Sigmoid colon (tissue), 7 donors: ENCODE data around the gene ARMC12. TPM values are rescaled to one million over a fixed set of nuclear protein-coding genes. Genes with fewer than 3 reads are reported as not detected.

Experiments used
- DNase-seq: peaks from one replicate; pipeline ENCODE4 v3.0.0-alpha.2; 2019
- H3K27ac ChIP-seq, 4 donors: fragments of 200-600 bp; sonication (generic); one replicate each; pipeline ENCODE4 v1.5.1; 2016 to 2019; ENCODE audit warnings: mild to moderate bottlenecking in 1 of 4
- H3K27me3 ChIP-seq, 3 donors: fragments of 200-600 bp; sonication (generic); one replicate each; pipeline ENCODE4 v1.5.1; 2019; ENCODE audit warnings: mild to moderate bottlenecking in 1 of 3
- H3K36me3 ChIP-seq, 4 donors: fragments of 200-600 bp; sonication (generic); one replicate each; pipeline ENCODE4 v1.5.1; 2016 to 2019
- H3K4me1 ChIP-seq, 4 donors: fragments of 200-600 bp; sonication (generic); one replicate each; pipeline ENCODE4 v1.5.1; 2017 to 2019
- H3K4me3 ChIP-seq, 4 donors: fragments of 200-600 bp; sonication (generic); one replicate each; pipeline ENCODE4 v1.5.1; 2017 to 2019; ENCODE audit warnings: mild to moderate bottlenecking in 2 of 4, moderate library complexity in 1 of 4
- H3K9me3 ChIP-seq, 4 donors: fragments of 200-600 bp in 3 of 4; sonication (generic) in 3 of 4; one replicate each; pipeline versions ENCODE4 v1.5.1 to v1.6.1; 2013 to 2019
- CTCF ChIP-seq, 4 experiments: fragments of 450-650 bp in 3 of 4; fragments of 200-600 bp in 1 of 4; IDR thresholded peaks; one replicate each; pipeline ENCODE4 v1.5.1; 2016 to 2019; ENCODE audit warnings: antibody characterized with exemption in 4 of 4, mild to moderate bottlenecking in 3 of 4, moderate library complexity in 2 of 4
- EP300 ChIP-seq, 4 donors: sonication (generic); formaldehyde crosslinking; IDR thresholded peaks; one replicate each; pipeline ENCODE4 v1.6.1; 2017; ENCODE audit warnings: antibody characterized with exemption in 4 of 4
- POLR2A ChIP-seq, 2 donors: fragments of 450-650 bp; IDR thresholded peaks; one replicate each; pipeline ENCODE4 v1.6.1; 2016; ENCODE audit warnings: antibody characterized with exemption in 2 of 2, mild to moderate bottlenecking in 2 of 2, moderate library complexity in 2 of 2
- POLR2AphosphoS5 ChIP-seq, 4 donors: sonication (generic); formaldehyde crosslinking; IDR thresholded peaks; one replicate each; pipeline ENCODE4 v1.6.1; 2017; ENCODE audit warnings: antibody characterized with exemption in 4 of 4
- WGBS, 2 donors: extraction: QIAGEN DNeasy Blood & Tissue Kit; methylation state at CpG; one replicate each; pipeline ENCODE4 v1.1.7; 2013; 5-methylcytosine and 5-hydroxymethylcytosine counted together
- intact Hi-C: fragments of 100-400 bp; cut with DNase I; formaldehyde crosslinking; loops from one replicate; pipeline ENCODE4 v1.15.1; 2023
- polyA plus RNA-seq, 3 donors: library from polyadenylated mRNA; stranded (reverse); fragments of 200-250 nt; gene quantifications; one replicate each; pipeline ENCODE4 v1.2.3, GENCODE V29; 2013
- total RNA-seq, 4 donors: library from RNA; depleted of rRNA; stranded (reverse); fragments of >200 nt; gene quantifications; one replicate each; pipeline ENCODE4 v1.1.0, GENCODE V29; 2016
- donor health status: healthy with polysubstance abuse.
- donor health status: Bipolar disorder and iron deficiency.
- donor health status: healthy.

ARMC12 gene
- total and polyA plus RNA-seq, 7 donors = 0.49 to 5.0 (median 0.86) TPM; not detected in 3

- Histone ChIP-seq H3K27ac (no peak overlapping the region), H3K4me1 (no peaks in the 10 kb centered on the region), H3K9me3 (no peaks in the 10 kb centered on the region), H3K4me3 (no peak overlapping the region), H3K36me3 (no peaks in the 10 kb centered on the region), H3K27me3 (peaks cover 0 to 12% (median 0%) of the 10 kb centered on the region in 3 donors)
- intact Hi-C loops = no loop called here
- whole genome bisulfite sequencing, 2 donors = 89 to 92% methylated on average over 11 of the region's 11 CpGs
- DNase-seq = no peak
- TF ChIP-seq POLR2AphosphoS5 (IDR thresholded peaks at IDR 0.05) = no peak
- no peak for TF ChIP-seq CTCF (IDR thresholded peaks at IDR 0.05)
- no peak for TF ChIP-seq EP300 (IDR thresholded peaks at IDR 0.05)
- no peak for TF ChIP-seq POLR2A (IDR thresholded peaks at IDR 0.05)
These were observed 58.7 kb downstream of the ARMC12 start for GRCh38 chr6:35795453-35796071.

- Histone ChIP-seq H3K27ac (no peak overlapping the region), H3K36me3 (no peaks in the 10 kb centered on the region), H3K4me1 (no peaks in the 10 kb centered on the region), H3K27me3 (peaks cover 0 to 12% (median 0%) of the 10 kb centered on the region in 3 donors), H3K9me3 (no peaks in the 10 kb centered on the region), H3K4me3 (no peak overlapping the region)
- WGBS, 2 donors = 85 to 91% methylated on average over 4 of the region's 4 CpGs
- DNase-seq = no peak
- intact Hi-C loops = no loop called here
- TF ChIP-seq POLR2AphosphoS5 (IDR thresholded peaks at IDR 0.05) = no peak
- no peak for TF ChIP-seq POLR2A (IDR thresholded peaks at IDR 0.05)
- TF ChIP-seq CTCF (IDR thresholded peaks at IDR 0.05) = no peak
- no peak for TF ChIP-seq EP300 (IDR thresholded peaks at IDR 0.05)
These were observed 59.4 kb downstream of the ARMC12 start for GRCh38 chr6:35796236-35796635.

GRCh38 chr6:35797837-35798526, 61.1 kb downstream of the ARMC12 start:
- DNase-seq = no peak
- H3K27ac ChIP-seq = no peak overlapping the region
- no peaks in the 10 kb centered on the region for H3K4me1 ChIP-seq
- no peaks in the 10 kb centered on the region for H3K9me3 ChIP-seq
- no peaks in the 10 kb centered on the region for H3K36me3 ChIP-seq
- intact Hi-C loops = no loop called here
- 88 to 89% methylated on average over 8 of the region's 8 CpGs for WGBS, 2 donors
- H3K4me3 ChIP-seq = no peak overlapping the region
- H3K27me3 ChIP-seq = peaks cover 0 to 12% (median 0%) of the 10 kb centered on the region in 3 donors
- TF ChIP-seq EP300 (IDR thresholded peaks at IDR 0.05) (no peak), POLR2AphosphoS5 (IDR thresholded peaks at IDR 0.05) (no peak), CTCF (IDR thresholded peaks at IDR 0.05) (no peak), POLR2A (IDR thresholded peaks at IDR 0.05) (no peak)

Other genes with a start within 250 kb of the ARMC12 start
- 10 to 100 TPM; 50.4 to 95.8 (median 74.8) TPM for gene TEAD3, start 240.0 kb upstream of the ARMC12 start, total RNA-seq
- 10 to 100 TPM; 14.4 to 25.2 (median 14.6) TPM for gene TEAD3, start 240.0 kb upstream of the ARMC12 start, polyA plus RNA-seq
- gene TULP1, start 224.1 kb upstream of the ARMC12 start, total RNA-seq = not detected
- gene TULP1, start 224.1 kb upstream of the ARMC12 start, polyA plus RNA-seq = not detected
- 100 to 1,000 TPM; 200 to 326 (median 258) TPM for gene FKBP5, start 48.1 kb upstream of the ARMC12 start, total RNA-seq
- gene FKBP5, start 48.1 kb upstream of the ARMC12 start, polyA plus RNA-seq = 100 to 1,000 TPM in 1 of 3 donors, 10 to 100 TPM in 2; 52.9 to 165 (median 93.9) TPM
- not detected for gene CLPSL2, start 39.6 kb downstream of the ARMC12 start, total RNA-seq
- not detected for gene CLPSL2, start 39.6 kb downstream of the ARMC12 start, polyA plus RNA-seq
- gene CLPSL1, start 44.0 kb downstream of the ARMC12 start, total RNA-seq = not detected
- gene CLPSL1, start 44.0 kb downstream of the ARMC12 start, polyA plus RNA-seq = not detected
- not detected for gene CLPS, start 60.3 kb downstream of the ARMC12 start, total RNA-seq
- 1 to 10 TPM in 1 of 3 donors, under 1 TPM in 1, not detected in 1; 0.38 to 4.8 TPM for gene CLPS, start 60.3 kb downstream of the ARMC12 start, polyA plus RNA-seq
- under 1 TPM in 1 of 4 donors, not detected in 3; 0.27 TPM for gene LHFPL5, start 68.3 kb downstream of the ARMC12 start, total RNA-seq
- under 1 TPM in 2 of 3 donors, not detected in 1; 0.12 to 0.46 TPM for gene LHFPL5, start 68.3 kb downstream of the ARMC12 start, polyA plus RNA-seq
- gene SRPK1, start 184.1 kb downstream of the ARMC12 start, total RNA-seq = 10 to 100 TPM; 25.7 to 47.9 (median 40.8) TPM
- 10 to 100 TPM; 17.4 to 36.6 (median 34.7) TPM for gene SRPK1, start 184.1 kb downstream of the ARMC12 start, polyA plus RNA-seq